Left hindlimb (tissue), 1 donor: ENCODE results near the gene PSMA1.

Experiments
- DNase-seq: peaks from one replicate; pipeline ENCODE4 v3.0.0-alpha.2; 2018

PSMA1 gene

DNA sequence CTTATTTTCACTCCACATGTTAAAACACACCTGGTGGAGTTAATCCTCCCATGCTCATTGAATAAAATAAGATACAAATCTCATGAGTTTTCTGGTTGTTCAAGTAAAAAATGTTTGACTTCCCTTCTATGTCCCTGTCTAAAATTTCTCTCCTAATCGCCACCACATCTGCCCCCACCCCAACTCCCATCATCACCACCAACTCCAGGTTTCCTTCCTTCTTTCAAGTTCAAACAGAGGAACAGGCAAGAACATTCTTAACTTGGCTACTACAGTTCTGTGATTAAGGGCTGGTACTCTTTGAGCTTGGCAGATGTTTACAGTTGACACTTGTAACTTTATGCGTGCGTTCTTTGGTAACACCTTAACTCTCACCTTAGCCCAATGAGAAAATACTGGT lies 9.1 kb upstream of the PSMA1 start:
- DNase-seq: no peak

DNA sequence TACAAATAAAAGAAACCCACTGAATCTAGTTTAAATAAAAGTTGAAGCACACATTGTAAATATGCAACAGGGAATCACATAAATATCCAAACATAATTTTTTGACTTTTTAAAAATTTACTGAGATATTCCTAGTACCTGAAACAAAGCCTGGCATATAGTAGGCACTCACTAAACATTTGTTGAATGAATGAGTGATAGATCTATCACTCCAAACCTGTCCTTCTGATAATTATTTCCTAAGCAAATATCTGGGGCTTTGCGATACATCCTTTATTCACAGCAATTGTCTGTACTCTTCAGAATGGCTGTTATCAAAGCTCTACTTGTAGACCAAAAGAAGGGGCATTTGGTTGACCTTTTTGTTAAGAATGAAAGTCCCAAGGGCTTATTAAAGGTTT lies 2.6 kb upstream of the PSMA1 start:
- no peak for DNase-seq

DNA sequence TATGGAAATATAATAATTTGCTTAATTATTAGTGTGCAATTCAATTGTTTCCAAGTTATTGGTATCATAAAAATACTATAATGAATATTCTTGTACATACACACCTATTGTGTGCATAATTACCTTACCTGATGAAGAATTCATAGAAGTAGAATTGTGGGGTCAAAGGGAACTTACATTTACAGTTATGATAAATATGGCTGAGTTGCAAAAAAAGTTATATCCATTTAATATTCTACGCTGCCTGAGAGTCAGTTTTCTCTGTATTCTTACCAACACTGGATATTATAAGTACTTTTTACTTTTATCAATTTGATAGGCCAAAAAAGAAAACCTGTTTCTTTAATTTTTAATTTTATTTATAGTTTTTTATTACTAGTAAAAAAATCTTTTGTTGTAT lies 2.1 kb upstream of the PSMA1 start:
- DNase-seq: no peak

DNA sequence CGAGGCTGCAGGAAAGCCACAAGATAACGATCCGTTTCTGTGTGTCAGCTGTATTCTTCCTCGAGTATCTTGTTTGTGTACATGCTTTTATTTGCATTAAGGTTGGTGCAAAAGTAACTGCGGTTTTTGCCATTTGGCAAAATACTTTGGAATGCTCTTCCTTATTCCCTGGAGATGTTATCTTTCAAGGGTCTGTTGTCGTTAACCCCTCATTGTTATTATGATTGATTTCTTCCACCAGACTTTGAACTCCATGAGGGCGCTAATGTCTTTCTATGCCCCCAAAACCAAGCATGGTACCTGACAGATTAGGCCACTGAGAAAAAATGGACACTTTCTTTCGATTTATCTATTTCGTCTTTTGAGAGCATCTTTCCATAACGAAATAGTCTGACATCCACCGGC lies 563 bp upstream of the PSMA1 start:
- DNase-seq: no peak

DNA sequence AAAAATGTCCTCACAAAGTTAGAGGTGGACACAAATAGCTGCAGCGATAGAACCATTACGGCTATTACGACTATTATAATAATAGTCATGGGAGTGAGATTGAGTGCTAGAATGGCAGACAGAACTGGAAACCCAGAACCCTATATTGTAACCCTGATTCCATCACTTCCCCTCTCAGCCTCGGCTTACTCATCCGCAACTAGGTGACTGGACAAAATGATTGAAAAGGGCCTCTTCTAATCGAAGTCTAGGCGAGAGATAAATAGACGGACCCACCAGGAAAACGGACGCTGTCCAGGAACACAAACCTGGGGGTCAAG lies 629 bp downstream of the PSMA1 start:
- no peak for DNase-seq

DNA sequence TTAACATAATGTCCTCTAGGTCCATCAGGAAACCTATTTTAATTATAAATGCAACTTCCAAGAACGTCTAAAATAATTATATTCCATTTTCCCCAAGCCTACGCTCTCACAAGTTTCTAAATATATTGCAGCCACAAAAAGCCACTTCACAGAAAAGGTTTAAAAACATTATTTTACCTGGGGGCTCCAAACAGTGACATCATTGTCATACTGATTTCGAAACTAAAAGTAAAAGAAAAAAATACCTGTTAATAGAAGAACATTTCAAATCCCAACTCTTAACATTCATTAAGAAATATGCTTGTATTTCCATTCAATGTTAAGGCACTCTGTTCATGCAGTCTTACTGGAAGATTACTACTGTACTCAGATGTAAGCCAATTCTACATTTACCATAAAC lies 1.4 kb downstream of the PSMA1 start:
- no peak for DNase-seq

DNA sequence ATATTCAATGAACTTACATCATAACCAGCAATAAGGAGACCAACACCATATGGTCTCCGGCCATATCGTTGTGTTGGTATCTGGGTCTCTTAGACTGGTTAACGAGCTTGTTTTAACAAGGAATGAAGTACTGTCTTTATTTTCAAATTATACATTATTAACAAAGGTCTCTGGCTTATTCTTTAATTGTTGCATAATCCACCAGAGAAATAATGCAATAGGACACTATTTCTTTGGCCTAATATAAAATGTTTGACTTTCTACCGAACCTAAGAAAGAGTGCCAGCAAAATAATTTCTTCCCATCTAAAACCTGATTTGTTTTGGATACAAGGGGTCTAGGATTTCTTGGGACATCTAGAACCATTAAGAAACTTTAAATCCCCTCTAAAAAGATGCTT lies 6.4 kb downstream of the PSMA1 start:
- no peak for DNase-seq

DNA sequence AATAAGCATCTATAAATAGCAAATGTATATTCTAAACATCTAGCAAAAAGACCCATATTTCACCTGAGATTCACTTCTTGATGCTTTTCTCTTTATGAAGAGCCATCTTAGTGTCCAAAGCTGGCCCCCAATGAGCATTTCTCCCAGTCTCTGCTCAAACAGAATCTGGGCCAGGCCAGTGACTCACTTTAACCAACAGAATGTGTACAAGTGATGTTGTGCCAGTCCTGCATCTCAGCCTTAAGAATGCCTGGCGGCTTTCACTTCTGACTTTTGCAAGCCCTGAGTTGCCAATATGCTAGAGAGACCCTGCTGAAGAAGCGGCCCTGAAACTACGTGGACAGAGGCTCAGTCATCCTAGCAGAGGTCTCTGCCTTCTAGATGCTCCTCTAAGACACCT lies 13.7 kb downstream of the PSMA1 start:
- DNase-seq: no peak

DNA sequence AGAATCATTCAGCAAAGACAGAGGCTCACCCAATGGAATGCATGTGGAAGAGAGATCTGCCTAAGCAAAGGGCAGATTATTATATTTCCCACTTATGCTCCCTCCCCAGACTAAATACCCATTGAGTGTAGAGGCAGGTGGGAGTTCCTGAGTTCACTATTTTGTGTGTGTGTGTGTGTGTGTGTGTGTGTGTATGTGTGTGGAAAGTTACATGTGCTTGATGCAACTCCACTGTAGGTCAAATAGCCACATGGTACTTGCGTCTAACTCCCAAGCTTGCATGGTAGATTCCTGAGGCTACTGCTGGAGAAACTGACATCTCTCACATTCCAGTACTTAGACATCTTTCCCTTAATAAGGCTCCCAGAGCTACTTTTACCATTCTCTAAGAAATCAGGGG lies 17.2 kb downstream of the PSMA1 start:
- no peak for DNase-seq

DNA sequence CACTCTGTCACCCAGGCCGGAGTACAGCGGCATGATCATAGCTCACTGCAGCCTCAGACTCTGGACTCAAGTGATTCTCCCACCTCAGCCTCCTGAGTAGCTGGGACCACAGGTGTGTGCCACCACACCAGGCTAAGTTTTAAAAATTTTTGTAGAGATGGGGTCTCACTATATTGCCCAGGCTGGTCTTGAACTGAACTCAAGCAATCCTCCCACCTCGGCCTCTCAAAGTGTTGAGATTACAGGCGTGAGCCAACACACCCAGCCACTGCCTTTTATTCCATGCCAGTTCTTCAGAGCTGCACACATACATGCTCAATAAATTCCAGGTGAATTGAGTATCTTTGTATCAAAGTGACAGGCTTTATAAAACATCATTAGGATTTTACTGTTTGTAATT lies 18.1 kb downstream of the PSMA1 start:
- DNase-seq: no peak

DNA sequence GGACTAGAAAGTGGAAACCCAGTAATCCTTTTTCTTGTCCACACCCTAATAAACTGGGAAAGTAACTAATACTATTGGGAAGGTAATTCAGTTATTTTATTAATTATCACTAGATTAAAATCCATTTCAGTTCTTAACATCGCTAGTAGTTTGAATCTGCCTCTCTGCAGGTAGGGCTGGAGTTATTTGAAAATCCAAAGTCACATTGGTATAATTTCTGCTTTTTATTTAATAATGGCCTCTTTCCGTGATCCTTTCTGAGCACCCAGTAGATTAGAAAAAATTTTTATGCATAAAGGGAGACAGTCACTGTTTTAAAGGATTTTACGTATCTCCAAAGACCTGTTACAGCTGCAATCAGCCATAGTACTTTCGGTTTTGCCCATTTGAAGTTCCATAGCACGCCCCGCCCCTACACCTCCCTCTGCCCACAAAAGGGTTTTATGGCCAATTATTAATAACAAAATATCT lies 20.0 kb downstream of the PSMA1 start:
- DNase-seq: peak; percentile 44

DNA sequence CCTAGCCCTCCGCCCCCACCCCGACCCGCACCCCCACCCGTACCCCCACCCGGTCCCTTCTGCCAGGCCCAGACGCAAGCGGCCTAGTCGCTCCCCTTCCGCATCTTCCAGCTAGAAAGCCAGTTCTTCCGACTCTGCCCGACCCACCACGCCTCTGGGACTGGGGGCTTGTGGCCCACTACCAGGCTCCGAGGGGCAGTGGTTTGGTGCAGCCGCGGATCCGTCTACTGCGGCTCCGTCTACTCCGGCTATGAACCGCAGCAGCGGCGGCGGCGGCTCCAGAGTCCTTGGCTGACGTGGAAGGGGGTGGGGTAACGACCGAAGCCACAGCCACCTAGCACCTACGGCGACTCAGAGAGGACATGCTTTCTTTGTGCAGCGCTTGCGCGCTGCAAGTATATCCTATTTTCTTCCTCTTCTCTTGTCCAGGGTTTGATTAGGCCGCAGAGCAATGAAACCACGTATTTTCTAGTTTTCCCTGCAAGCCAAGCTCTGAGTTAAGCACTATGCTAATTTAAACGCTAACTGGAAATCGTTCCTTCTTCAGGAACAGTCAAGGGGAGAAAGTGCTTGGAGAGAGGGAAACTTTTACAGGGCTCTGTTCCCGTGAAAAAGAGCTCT lies 20.5 kb downstream of the PSMA1 start, which contains the start of gene COPB1:
TSS of gene COPB1 (minus strand) at position 252 of the 621 bp plus-strand sequence. CDS start 883 bp downstream, outside the sequence.
- peak; percentile 96 for DNase-seq

DNA sequence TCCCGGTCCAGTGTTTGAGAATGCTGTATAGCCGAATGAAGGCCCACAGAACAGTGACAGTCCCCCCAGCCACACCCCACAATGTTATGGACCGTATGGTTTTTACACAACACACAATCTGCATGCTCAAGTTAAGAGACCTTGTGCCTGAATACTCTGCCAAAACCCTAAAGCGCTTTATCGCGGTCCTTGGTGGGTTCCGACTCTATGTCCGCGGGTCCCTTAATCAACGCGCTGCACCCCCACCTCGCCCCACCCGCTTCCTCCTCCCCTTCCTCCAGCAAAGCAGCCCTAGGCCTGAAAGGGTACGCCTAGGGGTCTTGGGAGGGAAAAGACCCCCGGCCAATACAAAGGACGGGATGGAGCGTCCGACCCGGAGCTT lies 21.0 kb downstream of the PSMA1 start:
- DNase-seq: peak; percentile 77

DNA sequence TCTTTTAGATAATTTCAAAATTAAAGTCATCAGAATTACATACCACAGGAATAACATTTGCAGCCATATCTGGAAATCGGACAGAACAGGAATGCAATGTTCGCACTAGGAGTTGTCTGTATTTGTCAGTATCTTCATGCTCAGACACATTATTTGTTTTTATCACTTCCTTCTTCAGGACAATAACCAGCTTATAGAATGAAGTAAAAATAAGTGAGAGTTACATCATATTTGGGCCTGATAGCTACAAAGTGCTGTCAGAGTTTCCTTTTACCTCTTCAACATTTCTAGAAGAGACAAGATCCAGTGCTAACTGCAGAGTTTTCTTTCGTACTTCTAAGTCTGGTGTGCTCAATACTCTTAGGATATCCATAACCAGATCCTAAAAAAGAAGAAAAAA lies 39.5 kb downstream of the PSMA1 start:
- no peak for DNase-seq

DNA sequence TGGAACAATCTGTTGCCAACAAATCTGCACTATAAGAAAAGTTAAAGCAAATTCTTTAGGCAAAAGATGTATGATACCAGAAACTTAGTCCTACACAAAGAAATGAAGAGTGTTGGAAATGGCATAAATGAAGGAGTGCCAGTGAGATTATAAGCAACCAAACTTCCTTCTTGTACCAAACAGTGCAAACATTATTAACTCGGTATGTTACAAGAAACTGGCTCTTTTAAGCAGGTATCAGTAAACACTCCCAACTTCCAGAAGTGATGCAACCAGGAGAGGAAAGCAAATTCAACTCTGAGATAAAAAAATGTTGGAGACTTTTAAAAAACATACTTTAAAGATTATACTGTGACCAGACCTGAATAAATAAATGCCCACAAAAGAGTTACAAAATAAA lies 49.1 kb downstream of the PSMA1 start:
- no peak for DNase-seq

DNA sequence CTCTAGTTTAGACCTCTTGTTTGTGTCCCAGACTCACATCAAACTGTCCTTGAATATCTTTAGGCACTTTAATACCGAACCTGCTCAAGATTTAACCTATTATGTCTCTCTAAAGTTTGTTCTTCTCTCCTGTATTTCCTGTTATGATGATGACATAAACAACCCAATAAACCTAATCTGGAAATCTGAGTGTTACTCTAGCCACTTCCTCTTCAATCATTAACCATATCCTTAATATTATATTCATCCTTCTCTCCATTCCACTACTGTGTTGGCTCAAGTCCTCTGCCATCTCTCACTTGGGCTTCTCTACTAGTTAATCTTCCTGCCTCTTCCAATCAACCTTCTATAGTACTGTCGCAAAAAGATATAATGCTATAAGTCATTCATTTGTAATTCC lies 56.6 kb downstream of the PSMA1 start:
- no peak for DNase-seq

DNA sequence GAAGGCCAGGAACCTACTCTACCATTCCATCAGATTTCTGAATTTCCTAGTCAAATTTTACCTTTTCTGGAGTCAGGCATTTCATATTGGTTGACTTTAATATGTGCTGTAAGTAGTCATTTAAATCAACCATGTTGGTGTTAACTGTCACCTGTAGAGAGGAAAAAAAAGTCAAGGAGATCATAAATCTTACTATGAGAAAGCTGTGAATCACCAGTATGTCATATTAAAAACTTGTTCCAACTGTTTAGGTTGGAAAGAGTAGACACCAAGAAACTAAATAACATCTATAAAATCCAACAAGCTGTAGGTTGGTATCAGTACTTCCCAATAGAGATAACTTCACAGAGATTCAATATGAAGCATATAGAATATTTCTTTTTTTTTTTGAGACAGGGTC lies 60.0 kb downstream of the PSMA1 start:
- DNase-seq: no peak

DNA sequence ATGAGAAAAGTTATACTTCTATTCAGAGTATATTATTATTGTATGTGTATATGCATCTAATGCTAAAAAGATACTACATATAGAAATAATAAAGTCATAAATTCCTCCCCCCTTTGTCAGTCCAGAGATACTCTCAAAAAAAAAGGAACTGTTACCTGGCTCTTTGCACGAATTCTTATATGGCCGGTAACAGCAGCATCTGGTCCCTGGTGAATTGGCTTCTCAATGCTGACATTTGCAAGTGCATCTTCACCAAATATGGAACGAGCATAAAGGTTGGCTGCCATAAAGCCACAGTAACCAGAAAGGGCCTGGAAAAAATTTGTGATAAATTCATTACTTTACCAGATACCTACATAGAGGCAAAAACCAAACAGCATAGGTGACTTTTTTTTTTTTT lies 61.8 kb downstream of the PSMA1 start:
- no peak for DNase-seq

DNA sequence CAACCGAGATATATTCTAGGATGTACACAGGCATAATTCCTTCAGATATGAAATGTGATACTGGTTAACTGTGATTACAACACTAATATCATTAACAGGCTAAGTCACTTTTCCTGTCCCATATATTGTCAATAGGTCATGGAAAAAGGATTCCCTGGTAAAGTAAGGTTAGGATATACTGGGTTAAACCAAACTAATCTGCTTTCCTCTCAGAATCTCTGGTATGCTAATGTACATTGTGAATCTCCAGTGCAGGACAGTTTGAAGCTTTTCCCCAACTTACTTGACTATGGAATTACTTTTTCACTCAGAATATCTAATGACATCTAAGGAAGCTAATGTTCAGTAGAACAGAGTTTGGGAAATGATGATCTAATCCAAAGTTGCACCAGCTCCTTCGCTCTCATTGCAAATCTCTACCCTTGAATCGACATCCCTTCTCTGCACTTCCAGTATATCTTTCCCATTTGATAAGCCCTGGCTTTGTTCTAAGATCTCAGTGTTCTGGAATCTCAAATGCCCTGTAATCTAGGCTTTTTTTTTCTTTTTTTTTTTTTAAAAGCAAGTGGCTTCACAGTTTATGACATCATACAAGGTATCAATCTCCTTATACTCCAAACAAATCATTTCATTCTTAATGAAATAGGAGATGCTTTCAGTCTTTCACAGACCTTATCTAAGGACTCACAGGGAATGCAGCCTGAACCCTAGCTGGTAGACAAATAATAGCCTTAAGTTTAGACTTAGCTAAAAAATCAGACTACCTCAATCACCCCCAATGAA lies 64.3 kb downstream of the PSMA1 start:
- DNase-seq: no peak
